NCI-H526 (cell line): Measurements from ENCODE around the gene YLPM1.

Experiments
- DNase-seq, 2 experiments: peaks; one replicate each; lab custom pipeline; 2025; lab: John Stamatoyannopoulos, UW

YLPM1 gene

DNA sequence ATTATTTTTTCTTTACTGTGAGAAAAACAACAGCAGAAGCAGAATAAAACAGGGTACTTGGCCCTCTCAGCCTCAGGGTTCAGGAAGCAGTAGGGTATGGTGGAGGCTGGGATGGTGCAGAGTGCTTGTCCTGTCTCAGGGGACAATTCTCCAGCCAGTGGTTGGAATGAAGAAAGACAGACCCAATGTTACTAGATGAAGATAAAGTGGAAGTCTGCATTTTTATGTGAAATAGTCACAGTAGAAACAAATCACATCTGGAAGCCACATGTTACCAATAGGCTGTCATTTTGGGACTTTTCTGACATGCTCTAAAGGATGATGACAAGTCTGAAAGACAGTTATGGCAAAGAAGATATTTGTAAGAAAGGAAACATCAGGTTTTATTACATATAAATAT is 80.5 kb downstream of the YLPM1 start:
- DNase-seq = no peak

DNA sequence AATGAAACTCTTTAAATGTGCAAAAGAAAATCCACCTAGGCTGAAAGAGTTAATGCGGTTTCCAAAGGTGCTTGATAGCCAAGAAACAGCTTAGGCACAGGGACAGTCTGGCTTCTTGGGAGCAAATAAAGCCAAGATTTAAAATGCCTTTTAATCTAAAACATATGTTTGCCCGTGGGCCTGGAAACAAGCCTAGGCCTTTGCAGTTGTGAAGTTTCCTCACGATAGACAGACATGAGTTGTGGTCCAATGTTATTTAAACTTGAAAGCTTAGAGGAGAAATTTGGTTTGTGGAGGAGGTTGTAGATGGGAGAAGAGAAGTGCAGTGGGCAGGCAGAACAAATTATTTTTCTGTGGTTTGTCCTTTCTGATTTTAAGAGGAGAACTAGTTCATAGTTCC is 83.1 kb downstream of the YLPM1 start:
- DNase-seq = no peak

DNA sequence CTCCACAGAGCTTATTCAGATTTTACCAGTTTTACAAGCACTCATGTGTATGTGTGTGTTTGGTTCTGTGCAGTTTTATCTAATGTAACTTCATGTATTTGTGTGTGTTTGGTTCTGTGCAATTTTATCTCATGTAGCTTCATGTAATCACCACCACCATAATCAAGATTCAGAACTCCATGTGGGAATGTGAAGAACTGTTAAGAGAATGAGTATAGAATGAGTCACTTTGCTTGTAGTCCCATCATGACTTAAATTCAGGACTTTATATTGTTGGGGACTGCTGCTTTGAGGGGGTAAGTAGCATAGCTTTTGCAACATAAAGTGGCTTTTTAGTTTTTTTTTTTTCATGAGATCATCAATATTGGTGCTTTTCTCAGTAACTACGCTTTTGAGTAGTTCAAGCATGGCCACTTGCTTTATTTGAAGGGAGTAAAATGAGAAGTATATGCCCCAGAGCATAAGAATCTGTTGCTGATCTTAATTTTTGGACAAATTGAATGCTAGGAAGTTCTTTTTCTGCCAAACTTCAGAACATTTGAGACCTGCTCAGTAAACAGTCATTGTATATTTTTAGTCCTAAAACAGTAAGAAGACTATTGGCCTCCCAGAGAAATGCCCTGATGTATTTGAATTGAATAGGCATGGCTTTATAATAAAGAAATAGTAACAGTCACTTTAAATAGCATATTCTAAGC is 84.0 kb downstream of the YLPM1 start:
- no peak for DNase-seq

GRCh38 chr14:74848768-74849167 is 85.7 kb downstream of the YLPM1 start:
- DNase-seq = no peak

DNA sequence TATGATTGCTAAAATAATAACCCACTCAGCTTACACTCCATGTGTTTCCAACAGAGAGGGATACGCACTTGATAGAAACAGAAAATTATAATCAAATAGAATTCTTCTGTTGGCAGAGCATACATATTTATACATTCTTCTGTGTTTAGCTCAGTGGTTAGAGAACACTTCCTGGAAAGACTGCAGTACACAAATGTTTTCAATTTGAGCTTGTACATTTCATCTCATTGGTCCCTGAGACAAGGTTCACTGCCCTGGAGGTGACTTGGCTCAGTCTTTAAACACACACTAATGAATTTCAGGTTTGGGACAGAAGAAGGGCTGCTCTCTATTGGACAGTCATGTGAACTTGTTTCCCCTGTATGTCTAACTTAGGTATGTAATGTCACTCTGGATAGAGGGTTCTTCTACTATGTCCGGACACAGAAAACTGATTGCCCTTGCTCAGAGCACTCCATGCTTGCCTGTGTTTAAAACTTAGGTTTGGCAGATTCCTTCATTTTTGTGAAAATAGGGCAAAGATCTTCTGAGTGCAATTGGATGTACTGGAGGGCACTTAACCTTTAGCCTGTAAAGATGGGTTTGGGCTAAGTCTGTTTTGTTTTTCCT is 89.9 kb downstream of the YLPM1 start:
- DNase-seq = no peak

DNA sequence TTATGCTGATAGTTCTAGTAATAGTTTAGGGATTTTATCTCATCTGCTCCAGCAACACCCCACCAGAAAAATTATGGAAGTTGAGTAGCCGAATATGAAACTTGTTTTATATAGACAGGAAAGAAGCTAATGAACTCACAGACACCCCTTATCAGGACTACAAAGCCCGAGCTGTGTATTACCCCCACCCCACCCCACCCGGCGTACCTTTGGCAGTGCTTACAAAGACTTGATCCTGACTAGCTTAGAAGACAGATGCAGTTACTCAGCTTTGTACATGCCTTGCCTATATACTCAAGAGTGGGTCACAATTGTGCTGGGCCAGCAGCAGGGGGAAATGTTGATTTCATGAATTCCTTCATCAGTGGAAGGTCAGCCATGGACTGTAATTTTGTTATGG is 90.5 kb downstream of the YLPM1 start:
- no peak for DNase-seq

DNA sequence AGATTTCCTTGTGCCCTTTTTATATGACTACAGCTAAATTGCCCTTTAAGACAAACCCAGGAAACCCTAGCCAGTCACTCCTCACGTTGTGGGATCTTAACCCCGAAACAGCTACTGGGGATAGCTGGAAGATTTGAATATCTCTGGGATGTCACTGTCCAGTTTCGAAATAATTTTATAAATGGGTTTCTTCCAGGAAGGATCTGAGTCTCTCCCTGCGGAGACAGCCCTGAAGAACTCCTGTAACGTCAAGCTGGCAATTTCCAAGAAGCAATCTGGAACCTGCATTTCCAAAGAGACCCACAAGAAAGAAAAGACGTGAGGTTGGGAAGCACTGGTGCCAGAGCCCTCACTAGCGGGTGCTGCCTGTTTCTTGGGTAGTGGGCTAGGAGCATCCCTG is 91.9 kb downstream of the YLPM1 start:
- no peak for DNase-seq

DNA sequence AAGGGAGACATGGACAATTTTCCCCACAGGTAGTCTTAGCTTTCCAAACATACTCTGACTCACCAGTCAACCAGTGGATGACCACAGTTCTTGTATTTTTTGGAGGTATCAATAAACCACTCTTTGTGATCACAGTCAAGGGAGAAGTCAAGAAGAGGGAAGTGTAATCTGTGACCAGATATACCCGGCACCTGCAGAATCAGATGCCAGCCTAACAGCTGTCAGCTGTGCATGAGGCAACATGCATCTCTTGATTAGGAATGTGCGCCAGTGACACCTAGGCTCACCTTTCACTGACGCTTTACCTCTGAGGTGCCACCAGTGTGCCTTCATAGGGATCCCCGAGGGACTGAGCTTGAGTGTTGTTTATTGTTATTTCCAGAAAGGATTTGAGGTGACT is 92.8 kb downstream of the YLPM1 start:
- no peak for DNase-seq

DNA sequence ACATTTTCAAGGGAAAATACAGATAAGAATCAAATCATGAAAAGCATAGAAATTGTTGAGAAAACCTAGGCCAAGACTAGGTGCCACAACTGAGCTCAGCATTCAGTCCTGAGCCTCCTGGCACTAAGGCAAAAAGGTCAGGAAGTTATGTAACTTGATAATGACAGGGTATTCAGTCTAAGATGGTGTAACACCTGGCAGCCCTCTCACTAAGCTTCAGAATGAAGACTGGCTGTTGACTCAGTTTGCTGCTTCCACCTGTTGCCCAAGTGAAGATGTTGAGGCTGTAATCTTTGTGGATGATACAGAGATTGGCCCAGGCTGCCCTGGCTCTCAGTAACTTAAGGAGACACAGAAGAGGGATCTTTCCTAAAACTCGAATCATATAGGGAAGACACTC is 93.2 kb downstream of the YLPM1 start:
- no peak for DNase-seq

GRCh38 chr14:74858022-74858421 is 94.9 kb downstream of the YLPM1 start:
- no peak for DNase-seq

- no peak for DNase-seq
These were observed 96.8 kb downstream of the YLPM1 start for GRCh38 chr14:74859757-74860552.

- peak; percentile 49 to 92 for DNase-seq
These were observed 98.0 kb downstream of the YLPM1 start for GRCh38 chr14:74860899-74861733.

DNA sequence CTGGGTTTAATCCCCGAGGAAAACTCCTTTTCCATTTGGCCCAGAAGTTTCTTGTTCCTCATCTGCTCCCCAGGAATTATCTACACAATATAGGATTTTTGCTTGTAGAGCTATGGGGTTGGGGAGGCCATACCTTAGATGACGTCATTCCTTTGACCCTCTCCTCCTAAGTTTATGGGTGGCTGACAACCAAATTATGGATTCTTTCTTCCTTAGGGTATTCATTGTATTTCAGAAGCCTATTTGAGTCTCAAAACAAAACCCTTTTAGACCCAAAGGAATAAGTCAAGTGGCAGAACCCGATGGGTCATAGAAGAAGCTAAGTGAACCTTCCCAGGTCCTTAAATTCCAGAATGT is 98.6 kb downstream of the YLPM1 start:
- DNase-seq = no peak

DNA sequence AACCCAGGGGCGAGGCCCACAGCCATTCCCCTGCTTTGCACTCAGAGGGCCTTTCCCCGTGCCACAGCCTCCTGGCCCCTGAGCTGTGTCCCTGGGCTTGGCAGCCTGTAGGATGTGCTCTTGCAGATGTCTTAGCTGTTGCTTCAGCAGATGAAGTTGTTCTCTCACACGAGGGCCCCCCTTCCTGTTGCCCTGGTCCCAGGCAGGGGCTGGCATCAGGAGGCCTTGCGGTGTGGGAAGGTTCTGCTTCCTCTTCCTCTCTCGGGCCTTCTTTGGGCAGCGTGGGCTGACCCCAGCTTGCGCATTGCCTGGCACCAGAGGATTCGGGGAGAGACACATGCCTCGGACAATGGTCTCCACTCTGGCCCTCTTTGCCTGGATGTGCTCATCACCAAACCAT is 100.2 kb downstream of the YLPM1 start:
- no peak for DNase-seq

- no peak for DNase-seq
These were observed 101.1 kb downstream of the YLPM1 start for GRCh38 chr14:74864198-74864597.

GRCh38 chr14:74865156-74865555 is 102.0 kb downstream of the YLPM1 start:
- DNase-seq = no peak

DNA sequence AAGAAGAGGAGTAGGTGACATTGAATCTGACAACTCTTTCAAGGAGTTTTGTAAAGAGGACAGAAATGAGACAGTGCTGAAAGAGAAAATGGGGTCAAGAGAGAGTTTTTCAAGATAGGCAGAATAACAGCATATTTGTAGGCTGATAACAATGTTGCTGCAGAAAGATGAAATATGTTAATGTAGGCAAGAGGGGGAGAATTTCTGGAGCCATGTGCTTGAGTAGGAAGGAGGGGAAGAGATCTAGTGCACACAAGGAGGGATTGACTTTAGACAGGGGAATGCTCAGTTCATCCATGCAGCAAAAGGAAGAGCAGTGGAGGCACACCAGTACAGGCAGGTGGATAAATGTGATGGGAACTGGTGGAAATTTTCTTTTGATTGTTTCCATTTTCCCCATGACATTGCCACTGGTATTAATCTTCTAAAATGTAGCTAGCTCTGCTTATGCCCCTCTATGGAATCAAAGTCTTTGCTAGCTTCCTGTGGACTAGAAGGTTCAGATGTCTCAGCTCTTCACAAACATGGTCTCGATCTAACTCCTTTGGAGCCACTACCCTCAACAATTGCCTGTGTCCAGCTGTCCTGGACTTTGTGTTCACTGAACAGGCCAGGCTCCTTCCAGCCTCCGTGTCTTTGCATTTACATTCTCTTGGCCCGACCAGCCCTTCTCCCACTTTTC is 103.7 kb downstream of the YLPM1 start:
- DNase-seq = no peak

DNA sequence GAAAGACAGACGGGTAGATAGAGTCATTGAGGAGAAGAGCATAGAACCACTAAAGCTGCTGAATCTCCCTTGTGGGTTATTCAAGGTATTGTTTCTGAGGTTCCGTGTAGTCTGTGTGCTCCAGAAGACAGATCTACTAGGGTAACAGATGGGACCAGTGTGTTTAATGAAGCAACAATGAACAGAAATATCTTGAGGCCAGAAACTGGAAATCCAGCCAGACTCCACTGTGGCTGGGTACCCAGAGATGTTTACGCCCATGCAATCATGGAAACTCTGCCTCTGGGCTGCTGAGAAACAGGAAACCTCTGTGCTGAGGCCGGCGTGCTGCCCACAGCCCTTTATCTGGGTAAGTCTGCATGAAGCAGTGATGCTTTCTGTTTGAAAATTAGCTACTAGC is 104.6 kb downstream of the YLPM1 start:
- DNase-seq = no peak

GRCh38 chr14:74868739-74869138 is 105.6 kb downstream of the YLPM1 start:
- DNase-seq = no peak

- DNase-seq = no peak
These were observed 108.7 kb downstream of the YLPM1 start for GRCh38 chr14:74871819-74872218.

DNA sequence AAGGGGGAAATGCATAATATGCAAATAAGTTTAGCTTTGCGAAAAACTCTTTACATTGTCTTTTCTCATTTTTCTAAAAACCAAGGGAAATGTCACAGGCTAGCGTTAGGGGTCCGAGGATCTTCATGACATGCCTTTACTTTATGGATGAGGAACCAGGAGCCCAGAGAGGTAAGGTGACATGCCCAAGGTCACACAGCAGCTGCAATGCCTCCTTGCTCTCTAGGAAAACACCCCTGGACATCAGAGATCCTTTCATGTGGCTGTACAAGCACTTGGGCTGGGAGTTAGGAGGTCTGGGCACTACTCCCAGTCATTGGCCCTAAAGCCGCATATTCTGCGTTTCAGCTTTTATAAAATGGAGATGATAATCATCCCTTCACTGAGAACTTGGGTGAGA is 112.1 kb downstream of the YLPM1 start:
- no peak for DNase-seq
